Activated CD4-positive, CD25-positive, alpha-beta regulatory T cell treated with anti-CD3 and anti-CD28 coated beads, Interleukin-2, amount 50 U/mL, for 24 hours (primary cell): ENCODE measurements around the gene CDH24.

Experiments
- ATAC-seq, 2 donors: fragments of 150-1000 bp; cut with Tn5 transposase; one replicate each; pipeline ENCODE4 v1.10.0; 2021; ENCODE audit warnings: mild to moderate bottlenecking in 1 of 2, moderate library complexity in 1 of 2

Gene CDH24, protein sequence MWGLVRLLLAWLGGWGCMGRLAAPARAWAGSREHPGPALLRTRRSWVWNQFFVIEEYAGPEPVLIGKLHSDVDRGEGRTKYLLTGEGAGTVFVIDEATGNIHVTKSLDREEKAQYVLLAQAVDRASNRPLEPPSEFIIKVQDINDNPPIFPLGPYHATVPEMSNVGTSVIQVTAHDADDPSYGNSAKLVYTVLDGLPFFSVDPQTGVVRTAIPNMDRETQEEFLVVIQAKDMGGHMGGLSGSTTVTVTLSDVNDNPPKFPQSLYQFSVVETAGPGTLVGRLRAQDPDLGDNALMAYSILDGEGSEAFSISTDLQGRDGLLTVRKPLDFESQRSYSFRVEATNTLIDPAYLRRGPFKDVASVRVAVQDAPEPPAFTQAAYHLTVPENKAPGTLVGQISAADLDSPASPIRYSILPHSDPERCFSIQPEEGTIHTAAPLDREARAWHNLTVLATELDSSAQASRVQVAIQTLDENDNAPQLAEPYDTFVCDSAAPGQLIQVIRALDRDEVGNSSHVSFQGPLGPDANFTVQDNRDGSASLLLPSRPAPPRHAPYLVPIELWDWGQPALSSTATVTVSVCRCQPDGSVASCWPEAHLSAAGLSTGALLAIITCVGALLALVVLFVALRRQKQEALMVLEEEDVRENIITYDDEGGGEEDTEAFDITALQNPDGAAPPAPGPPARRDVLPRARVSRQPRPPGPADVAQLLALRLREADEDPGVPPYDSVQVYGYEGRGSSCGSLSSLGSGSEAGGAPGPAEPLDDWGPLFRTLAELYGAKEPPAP

DNA sequence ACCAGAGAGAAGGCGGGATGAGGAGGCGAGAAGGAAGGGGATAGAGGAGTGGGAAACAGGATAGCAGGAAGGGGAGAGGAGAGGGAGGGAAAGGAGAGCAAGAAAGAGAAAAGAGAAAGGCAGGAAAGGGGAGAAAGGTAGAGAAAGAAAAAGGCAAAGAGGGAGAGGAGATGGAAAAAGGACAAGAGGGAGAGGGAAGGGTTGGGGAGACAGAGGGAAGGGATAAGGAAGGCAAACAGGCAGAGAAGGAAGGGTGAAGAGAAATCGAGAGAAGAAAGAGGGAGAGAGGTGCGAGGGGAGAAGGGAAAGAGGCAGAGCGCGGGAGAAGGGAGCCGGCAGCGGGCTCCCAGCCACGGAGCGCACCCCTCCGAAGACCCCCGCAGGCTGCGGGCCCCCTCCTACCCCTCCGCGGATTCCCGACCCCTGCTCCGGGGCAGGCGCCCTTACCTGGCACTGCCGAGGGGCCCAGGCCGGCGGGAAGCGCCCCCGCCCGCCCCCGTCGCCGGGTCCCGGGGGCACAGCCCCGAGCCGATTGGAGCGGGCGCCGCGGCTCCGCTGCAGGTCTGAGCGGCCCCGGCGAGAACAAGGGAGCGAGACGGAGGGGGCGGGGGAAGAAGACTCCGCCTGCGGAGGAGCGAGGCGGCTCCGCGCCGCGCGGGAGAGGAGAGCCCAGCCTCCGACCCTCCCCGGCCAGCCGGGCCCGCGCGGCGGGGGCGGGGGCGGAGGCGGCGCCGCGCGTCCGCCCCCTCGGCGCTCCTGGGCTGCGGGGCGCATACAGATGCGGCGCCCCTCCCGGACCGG, at the start of gene CDH24:
TSS of gene CDH24 (minus strand) at position 565 of the 801 bp plus-strand sequence. CDS start 1,787 bp downstream, outside the sequence.
- ATAC-seq, result peak; percentile 71 to 73

DNA sequence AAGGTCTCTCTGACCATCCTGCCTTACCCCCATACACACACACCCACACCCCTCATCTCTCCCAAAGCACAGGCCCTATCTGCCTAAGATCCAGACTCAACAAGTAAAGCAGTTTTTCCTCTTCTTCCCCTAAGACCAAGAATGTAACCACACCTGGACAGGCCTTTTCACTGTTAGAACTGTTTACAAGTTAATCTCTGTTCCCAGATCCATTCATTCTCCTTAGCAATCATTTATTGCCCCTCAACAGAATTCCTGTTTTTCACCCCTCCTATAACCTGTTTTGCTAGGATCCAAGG, 49.4 kb upstream of the CDH24 start:
- no peak for ATAC-seq

DNA sequence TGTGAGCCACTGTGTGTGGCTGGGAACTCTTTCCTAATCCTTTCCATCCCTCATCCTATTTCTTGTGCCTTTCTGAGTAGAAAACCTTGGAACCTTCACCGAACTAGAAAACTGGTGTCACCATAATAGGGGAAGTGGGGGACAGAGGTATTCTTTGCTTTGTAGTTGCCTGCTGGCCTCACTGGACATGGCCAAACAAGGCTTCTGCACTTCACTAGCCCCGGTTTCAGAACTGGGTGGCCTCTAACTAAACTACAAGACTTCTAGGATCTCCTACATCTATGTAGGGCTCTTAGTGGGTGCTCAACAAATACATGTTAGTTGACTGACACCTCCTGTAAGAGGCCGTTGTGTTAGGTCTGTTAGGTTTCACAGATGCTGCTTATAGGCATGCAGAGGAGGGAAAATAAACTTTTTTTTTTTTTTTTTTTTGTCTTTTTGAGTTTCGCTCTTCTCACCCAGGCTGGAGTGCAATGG, 48.1 kb upstream of the CDH24 start:
- no peak for ATAC-seq

DNA sequence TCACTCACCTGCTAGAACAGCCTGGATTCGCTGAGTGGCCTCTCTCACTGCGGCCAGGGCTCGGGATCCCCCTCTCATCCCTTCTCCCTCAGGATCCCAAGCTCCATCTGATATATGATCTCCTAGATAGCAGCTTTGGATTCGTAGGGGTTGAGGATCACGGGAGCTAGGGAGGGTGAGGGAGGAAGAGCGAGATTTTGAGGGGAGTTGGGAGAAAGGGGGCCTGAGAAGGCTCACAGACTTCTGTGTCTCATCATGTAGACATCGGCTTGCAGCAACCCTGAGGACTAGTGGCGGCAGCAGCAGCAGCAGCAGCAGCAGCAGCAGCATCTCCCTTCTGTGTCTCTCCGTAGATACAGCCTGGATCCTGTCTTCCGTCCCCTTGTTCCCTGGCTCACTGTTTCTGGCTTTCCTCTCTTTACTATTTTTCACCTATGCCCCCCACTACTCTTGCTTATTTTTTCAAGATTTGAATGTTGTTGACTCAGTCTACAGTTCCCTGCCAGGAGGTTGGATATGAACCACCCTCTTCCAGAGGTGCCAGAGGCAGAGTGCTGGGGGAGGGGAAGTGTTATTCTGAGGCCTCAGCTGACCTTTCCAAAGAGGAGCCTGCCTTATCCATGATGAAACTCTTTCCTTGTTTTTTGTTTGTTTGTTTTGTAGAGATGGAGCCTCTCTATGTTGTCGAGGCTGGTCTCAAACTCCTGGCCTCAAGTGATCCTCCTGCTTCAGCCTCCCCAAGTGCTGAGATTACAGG, 47.4 kb upstream of the CDH24 start, which contains the start of gene CIROP:
TSS of gene CIROP (minus strand) at position 399 of the 757 bp plus-strand sequence. CDS start at position 330, 69 bp downstream.
- ATAC-seq, result no peak

DNA sequence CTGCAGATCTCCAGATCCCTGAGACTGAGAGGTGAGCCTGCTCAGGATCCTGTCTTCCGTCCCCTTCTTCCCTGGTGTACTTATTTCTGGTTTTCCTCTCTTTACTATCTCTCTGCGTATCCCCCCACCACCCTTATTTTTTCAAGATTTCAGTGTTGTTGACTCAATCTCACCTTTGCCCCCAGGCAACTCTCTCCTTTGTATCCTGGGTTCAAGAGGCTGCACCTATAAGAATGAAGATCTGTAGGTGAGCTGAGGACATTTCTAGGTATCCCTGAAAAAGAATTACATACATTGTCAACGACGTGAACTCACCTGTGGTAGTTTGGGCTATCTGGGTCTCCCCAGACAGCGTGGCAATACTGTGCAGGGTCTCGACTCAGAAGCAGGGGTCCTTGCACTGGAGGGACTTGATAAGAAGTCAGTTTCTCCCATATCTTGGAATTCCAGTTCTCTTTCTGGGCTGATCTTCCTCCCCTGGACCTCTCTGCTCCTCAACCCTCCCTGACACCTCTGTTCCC, 46.8 kb upstream of the CDH24 start:
- ATAC-seq, result no peak

DNA sequence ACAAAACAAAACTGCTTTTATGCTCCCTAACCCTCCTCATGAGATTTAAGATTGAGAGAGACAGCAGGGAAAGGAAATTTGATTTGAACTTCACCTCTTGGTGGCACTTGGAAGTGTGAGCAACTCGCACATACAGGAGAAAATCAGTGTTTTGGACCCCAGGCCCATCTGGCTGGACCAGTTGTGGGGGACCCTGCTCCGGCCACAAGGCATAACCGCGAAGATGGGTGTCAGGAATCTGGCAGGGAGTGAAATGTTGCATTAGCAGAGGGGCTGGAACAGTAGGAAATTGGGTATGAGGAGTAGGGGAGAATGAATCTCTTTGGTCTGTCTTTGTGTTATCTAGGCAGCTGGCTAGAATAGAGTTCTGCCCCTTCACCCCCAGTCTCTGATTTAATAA, 46.3 kb upstream of the CDH24 start:
- ATAC-seq, result no peak

DNA sequence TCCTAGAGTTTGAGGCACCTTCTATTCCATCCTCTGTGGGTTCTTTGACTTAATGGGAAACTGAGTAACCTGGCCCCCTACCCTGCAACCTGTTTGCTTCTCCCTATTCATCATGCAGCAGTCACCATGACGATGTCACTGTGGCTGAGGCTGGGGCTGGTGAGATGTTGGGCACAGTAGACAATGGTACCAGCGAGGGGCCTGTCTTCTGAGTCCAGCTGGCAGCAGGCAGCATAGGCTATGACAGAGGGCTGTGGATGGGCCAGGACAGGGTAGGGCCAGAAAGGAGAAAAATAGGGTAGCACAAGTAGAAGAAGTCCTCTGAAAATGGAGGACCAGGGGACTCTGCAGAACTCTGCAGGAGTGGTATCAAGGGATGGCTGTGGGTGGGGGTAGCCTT, 45.5 kb upstream of the CDH24 start:
- no peak for ATAC-seq

DNA sequence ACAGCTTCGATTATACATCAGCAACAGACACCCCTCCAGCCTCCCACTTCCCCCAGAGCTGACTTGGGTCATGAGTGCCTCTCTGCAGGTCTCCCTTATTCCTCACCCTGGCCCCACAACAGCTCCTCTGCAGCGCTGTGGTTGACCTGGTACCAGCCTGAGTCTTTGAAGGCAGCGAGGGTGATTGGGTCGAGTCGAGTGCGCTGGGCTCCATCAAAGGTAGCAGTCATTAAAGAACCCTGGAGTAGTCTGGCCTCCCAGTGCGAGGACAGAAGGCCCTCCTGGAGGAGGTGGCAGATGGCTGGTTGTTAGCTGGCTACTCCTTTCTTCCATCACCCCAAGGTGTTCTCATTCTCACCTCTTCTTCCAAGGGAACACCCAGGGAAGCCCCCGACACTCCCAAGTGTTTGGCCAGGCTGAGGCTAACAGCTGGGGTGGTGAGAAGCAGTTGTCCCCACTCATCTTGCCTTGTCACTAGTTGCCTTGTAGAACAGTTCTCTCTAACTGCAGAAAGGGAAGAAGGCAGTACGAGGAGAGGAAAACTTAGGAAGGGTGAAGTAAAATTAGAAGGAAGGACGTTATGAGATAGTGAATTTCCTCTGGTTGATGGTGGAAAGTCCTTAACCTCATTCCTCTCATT, 44.8 kb upstream of the CDH24 start:
- ATAC-seq, result no peak

DNA sequence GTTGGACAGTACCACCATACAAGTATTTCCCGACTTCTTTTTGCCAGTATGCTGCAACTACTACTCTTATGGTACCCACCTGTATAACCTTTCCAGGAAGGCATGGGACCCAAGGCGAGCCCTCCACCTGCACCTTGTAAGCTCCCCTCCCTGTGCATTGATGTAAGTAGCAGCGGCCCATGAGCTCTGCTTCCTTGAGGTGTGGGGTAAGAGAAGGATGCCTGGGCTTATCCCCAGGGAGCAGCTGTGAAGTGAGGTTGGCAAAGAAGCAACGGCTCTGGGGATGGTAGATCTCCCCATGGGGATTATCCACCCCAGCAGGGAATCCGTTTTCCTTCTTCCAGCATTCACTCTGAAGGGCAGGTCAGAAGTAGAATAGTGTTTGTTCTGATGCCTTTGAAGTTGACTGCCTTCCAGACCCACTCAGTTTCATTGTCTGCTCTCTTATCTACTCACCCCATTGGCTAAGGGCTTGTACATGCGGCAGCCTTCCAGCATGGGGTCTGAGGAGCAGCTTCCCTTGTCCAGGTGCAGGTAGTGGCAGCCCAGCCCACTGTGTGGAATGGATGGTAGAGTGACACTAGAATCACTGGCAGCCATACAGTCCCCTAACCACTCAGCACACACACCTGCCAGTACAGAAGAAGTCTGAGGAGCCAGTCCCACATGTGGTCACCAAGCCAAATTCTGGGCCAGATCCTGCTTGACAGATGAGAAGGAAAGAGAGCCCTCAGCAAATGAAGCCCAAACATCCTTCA, 44.1 kb upstream of the CDH24 start:
- ATAC-seq, result no peak

DNA sequence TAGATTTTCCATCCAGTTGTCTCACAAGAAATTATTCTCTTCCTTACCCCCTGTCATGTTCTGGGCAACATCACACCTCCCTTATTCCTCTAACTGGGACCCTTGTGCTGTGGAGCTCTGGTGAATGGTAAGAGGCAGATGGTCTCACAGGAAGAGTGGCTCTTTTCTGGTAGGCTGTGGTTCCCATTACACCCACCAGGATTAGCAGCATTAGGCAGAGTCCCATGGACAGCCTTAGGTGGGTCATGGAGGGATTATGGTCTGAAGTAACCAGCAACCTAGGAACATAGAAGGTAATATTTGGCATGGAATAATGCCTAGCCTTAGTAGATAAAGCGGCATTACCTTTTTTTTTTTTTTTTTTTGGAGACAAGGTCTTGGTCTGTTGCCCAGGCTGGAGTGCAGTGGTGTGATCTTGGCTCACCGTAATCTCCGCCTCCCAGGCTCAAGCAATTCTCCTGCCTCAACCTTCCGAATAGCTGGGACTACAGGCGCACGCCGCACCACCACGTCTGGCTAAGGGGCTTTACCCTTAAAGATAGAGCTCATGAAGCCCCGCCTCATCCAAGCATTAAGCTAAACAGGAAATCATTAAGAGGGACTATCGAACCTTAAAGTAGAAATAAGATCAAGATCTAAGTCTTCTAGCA, 42.0 kb upstream of the CDH24 start:
- ATAC-seq, result no peak

DNA sequence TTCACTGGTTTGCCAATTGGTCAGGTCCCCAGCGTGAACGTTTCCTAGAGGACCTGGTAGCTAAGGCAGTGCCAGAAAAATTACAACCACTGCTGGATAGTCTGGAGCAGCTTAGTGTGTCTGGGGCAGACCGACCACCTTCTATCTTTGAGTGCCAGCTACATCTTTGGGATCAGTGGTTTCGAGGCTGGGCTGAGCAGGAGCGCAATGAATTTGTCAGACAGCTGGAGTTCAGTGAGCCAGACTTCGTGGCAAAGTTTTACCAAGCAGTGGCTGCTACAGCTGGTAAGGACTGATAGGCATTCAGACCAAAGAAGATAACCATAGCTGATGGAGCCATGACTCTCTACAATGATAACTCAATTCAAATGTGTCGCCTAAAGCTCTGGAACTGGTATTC, 40.5 kb upstream of the CDH24 start:
- no peak for ATAC-seq

DNA sequence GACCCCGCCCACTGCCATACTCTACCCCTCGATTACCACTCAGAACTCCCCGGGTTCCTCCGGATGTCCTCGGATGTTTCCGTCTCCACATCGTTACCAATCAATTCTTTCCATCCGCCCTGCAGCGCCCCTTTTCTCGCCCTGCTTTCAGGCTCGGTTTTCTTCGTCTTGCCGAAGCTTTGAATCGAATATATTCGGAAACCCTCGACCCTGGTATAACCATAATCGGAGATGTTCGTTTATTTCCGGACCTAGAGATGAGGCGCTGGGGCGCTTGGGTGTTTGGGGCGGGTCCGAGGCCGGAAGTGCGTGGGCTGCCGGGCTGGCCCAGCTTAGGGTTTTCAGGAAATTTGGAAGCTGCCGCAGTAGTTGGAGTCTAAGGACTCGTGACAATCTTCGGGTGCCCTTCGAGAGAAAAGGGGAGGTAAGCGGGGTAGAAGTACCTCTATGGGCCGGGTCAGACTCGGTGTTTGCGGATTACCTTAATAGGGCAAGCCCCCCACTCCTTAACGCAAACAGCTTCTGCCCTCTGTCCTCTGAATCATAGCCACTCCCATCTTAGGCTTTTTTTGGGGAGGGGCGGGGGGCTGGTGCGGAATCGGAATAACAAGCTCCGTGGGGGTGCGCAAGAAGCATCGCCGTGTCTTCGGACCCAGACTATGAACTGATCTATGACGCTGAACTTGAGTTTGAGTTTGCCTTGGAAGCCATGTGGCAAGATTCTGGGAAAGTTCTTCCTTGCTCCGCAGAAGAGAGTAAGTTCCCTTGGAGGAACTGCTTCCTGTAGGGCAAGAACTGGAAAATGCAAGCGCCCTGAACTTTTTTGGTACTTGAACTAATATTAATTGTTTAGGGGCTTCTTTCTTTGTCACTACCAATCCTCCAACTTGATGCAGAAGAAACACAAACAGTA, 38.1 kb upstream of the CDH24 start, which contains the start of gene C14orf119:
TSS of gene C14orf119 (plus strand) at position 310 of the 913 bp plus-strand sequence. CDS start 2,154 bp downstream, outside the sequence.
- peak; percentile 90 to 91 for ATAC-seq

DNA sequence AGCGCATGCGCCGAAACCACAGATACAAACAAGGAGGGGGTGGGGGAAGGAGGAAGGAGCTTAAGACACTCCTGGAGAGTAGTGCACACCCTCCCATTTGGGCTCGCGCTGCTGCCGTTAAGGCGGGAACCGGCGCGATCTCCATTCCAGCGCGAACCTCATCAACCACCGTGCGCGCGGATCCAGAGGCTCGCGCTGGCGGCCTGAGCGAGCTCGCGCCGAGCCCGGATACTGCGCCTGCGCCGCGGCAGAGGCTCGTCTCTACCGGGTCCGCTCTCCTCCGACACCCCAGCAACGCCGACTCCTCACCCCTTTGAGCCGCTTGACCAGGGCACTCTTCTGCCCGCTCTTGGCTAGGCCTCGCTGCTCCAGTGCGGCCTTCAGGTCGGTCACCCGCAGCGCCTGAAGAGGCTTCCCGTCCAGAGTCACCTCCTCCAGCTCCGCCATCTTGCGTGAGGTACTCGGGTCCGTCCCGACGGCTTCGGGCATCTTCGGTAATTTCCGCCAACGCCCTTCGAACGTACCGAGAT, 37.4 kb upstream of the CDH24 start, which contains the start of gene ACIN1:
TSS of gene ACIN1 (minus strand) at position 471 of the 530 bp plus-strand sequence. CDS start at position 447, 24 bp downstream.
- peak; percentile 37 to 44 for ATAC-seq

DNA sequence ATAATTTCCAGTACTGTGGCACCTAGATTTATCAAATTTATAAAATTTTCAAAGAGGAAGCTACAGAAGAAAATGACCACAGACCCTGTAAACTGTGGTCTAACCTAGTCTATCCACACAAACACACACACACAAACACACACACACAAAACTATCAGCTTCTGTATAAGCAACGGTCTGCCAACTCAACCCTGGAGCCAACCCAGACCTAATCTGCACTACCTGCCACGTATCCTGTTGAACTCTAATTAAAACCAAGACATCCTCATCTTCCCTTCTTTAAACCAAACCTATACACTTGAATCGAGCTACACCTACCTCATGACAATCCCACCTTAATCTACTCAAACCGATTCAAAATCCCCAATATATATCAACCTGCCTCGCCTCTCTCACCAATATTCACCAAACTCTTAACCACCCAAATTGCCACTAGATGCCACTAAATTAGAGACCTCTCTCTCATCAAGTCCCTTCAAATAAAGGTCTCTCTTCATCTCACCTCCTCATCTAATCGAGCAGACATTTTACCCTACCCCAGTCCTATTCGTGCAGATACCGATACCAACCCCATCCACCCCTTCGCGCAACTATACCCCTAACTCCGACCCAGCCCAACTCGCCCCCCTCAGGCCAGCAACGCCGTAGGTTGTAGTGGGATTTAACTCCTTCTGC, 36.8 kb upstream of the CDH24 start:
- no peak for ATAC-seq

DNA sequence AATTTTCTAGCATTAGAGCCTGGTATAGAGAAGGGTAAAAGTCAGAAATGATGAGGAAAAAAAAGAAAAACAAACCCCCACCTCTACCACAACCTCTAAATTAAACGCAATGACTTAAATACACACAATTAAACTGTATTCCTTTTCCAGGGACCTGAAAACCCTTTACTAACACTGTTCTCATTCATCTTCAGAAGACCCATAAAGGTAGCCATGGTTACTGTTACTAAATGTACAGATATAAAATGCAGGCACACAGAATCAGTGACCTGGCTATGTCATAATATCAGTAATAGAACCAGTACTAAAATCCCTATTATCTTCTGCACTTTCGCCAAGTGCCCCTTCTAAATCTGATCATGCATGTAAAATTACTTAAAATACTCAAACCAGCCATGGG, 36.2 kb upstream of the CDH24 start:
- ATAC-seq, result no peak

DNA sequence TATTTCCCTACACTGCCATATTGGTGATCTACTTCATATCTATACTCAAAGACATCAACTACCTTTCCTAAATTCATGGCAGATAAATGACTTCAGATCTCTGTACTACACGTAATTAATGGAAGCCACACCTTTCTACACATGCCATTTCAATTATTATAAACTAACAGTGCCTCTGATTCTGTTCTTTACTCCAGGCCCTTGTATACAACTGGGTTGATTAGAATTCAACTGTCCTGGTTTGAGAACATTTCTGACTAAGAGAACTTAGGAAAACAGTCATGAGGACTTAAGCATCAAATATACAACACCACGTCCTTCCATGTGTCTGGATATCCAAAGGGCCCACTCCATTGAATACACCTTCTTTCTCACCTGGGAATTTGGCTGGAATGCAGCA, 35.8 kb upstream of the CDH24 start:
- ATAC-seq, result no peak

DNA sequence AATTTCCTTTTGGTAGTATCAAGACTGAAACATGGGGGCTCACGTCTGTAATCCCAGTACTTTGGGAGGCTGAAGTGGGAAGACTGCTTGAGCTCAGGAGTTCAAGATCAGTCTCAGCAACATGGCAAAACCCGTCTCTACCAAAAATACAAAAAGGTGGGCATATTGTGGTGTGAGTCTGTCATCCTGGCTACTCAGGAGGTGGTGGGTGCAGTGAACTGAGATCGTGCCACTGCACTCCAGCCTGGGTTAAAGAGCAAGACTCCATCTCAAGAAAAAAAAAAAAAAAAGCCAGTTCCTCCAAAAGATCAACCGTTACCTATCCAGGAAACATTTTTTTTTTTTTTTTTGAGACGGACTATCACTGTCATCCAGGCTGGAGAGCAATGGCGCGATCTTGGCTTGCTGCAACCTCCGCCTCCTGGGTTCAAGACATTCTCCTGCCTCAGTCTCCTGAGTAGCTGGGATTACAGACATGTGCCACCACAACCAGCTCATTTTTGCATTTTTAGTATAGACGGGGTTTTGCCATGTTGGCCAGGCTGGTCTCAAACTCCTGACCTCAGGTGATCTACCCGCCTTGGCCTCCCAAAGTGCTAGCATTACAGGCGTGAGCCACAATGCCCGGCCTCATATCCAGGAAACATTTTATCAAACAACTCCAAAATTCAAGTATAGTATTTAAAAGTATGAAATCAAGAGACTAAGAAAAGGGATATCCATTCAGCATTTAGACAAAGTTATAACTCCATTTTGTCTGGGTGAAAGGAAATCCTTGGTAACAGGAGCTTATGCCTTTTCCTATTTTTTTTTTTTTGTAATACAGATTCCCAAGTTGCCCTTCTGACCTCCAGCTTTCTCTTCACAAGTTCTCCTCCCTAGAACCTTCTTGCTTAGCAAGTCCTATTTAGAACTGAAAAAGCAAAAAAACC, 34.2 kb upstream of the CDH24 start:
- ATAC-seq, result no peak
